HG02571 (cell line): ENCODE data around the gene DPYSL4.

Experiments used
- ATAC-seq: cut with Tn5 transposase; IDR thresholded peaks from one replicate; pipeline ENCODE4 v1.9.1; 2021; ENCODE audit warnings: mild to moderate bottlenecking, moderate library complexity; ENCODE audit not compliant: unreplicated experiment

DPYSL4 gene

GRCh38 chr10:132186488-132187429 lies at the start of gene DPYSL4:
Gene DPYSL4, plus strand, starts transcription at chr10:132186948. Its CDS starts 116 bp downstream, at chr10:132187064.
- ATAC-seq: no peak

DNA sequence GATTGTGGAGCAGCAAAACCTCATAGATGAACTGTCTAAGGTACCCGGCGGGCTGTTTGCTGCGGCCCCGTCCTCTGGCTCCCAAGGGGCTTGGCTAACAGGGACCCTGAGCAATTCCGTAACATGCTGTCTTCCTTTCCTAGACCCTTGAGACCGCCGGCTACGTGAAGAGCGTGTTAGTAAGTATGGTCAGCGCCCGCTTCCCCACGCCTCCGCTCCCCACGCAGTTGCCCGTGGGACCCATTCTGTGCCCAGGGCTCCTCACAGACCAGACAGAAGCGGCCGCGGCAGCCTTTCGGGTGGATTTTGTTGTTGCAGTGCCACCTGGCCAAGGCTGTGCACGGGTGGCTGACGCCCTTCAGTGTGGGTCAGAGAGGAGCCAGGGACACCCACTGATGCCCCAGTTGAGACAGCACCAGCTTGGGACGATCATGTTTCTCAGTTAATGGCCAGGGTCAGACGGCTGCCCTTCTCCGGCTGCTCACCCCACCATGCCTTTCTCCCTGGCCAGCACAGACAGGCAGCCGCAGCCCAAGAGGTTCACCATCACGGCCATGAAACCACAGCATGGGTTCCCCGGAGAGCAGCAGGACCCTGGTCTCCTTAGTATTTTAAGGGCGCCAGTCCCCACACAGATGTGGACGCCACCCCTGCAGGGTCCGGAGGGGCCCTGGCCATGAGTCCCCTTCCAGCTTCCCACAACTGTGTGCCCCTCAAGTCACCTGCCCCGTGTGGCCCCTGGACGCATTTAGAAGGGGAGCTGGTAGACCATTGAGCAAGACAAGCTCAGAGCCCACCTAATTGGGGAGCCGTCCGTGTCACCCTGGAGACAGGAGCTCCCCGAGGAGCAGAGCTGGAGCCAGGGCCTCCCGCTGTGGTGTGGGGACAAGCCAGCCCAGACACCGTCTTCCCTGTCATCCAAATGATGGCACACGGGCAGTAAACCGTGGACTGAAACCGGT lies 49.4 kb upstream of the DPYSL4 start:
- no peak for ATAC-seq

- ATAC-seq: no peak
Measured at GRCh38 chr10:132138133-132138532, 48.6 kb upstream of the DPYSL4 start.

- no peak for ATAC-seq
Measured at GRCh38 chr10:132138596-132138995, 48.2 kb upstream of the DPYSL4 start.

GRCh38 chr10:132139526-132139925 lies 47.2 kb upstream of the DPYSL4 start:
- no peak for ATAC-seq

GRCh38 chr10:132140167-132140925 lies 46.4 kb upstream of the DPYSL4 start:
- no peak for ATAC-seq

- ATAC-seq: no peak
Measured at GRCh38 chr10:132141076-132141475, 45.7 kb upstream of the DPYSL4 start.

- no peak for ATAC-seq
Measured at GRCh38 chr10:132141526-132142395, 45.0 kb upstream of the DPYSL4 start.

DNA sequence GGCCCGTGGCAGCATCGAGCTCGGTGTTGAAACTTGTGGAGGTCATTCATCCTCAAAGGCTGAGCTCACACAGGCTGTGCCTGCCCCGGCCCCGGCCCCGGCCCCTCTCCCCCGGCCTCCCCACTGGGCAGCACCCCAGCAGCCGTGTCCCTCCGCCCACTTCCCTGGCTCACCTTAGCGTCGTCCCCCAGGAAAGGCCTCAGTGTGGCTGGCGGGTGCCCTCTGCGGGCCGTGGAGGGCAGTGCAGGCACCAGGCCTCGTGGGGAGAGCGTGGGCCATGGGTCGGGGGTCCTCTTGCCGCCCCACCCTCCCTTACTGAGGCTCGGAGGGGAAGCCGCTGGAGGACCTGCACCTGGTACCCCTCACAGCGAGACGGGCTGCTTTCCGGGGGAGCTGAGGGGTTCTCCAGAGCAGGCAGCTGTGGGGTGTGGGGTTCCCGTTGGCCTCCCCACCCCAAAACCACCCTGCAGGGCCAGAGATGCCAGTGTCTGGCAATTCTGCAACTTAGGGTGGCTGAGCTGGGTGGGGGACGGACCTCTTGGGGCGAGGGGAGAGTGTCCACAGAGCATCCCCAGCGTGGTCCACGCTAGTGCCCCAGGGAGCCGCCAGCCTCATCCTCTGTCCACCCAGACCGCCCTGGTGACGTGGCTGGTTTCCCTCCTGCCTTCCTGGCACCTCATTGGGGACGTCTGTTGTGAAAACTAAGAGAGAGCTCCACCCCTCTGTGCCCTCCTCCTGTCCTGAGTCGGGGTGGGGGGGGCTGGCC lies 44.2 kb upstream of the DPYSL4 start:
- no peak for ATAC-seq

DNA sequence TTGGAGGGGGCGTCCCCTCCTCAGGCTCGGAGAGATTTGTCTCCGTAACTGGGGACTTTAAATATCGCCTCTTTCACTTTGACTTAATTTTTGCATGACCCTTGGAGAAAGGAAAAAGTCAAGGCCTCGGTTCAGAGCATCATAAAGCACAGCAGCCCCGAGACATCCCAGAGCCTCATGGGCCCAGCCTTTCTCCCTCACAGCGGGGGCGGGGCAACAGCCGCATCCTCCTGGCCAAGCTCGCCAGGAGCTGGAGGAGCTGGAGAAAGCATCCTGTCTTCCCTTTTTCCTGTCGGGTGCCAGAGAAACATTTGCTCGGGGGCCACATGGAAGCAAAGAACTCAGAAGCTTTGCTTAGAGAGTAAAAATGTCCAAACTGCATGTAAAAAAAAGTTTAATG lies 43.6 kb upstream of the DPYSL4 start:
- no peak for ATAC-seq

GRCh38 chr10:132144086-132144485 lies 42.7 kb upstream of the DPYSL4 start:
- ATAC-seq: no peak

DNA sequence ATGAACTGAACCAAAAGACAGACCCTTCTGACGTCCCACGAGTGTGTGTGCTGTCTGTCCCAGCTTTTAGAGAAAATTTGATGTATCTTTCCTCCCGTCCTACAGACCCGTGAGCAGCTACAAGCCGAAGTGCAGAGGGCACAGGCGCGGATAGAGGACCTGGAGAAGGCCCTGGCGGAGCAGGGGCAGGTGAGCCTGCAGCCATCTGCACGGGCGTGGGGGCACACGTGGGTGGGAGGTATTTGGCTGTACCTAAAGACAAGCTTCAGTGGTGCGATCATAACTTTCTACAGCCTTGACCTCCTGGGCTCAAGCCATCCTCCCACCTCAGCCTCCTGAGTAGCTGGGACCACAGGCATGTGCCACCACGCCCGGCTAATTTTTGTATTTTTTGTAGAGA lies 41.7 kb upstream of the DPYSL4 start:
- no peak for ATAC-seq

DNA sequence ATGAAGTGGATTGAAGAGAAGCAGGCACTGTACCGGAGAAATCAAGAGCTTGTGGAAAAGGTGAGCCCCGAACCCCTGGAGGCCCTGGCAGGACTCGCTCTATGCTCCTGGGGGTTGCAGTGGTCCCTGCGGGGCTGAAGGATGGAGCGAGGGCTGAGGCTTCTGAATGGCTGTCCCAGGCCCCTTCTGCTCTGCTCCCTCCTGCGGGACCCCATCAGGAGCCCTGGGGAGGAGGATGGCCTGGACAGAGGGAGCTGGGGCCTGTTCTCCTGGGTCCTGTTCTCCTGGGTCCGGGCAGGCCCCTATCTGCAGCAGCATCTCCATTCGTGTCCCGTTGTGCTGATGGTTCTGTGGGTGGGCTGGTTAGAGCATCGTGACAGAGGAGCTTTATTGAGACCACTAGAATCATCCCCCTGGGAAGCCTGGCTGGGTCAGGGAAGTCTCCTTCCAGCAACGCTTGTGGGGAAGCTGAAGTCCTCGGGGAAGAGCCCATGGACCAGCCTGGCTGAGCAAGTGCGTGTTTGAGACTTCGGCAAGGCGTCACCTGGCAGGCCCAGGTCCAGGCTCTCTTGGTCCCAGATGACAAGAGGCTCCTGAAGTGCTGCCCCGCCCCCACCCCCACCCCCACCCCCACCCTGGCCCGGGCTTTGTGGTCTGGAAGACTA lies 41.1 kb upstream of the DPYSL4 start:
- no peak for ATAC-seq

- ATAC-seq: no peak
Measured at GRCh38 chr10:132146271-132146671, 40.5 kb upstream of the DPYSL4 start.

DNA sequence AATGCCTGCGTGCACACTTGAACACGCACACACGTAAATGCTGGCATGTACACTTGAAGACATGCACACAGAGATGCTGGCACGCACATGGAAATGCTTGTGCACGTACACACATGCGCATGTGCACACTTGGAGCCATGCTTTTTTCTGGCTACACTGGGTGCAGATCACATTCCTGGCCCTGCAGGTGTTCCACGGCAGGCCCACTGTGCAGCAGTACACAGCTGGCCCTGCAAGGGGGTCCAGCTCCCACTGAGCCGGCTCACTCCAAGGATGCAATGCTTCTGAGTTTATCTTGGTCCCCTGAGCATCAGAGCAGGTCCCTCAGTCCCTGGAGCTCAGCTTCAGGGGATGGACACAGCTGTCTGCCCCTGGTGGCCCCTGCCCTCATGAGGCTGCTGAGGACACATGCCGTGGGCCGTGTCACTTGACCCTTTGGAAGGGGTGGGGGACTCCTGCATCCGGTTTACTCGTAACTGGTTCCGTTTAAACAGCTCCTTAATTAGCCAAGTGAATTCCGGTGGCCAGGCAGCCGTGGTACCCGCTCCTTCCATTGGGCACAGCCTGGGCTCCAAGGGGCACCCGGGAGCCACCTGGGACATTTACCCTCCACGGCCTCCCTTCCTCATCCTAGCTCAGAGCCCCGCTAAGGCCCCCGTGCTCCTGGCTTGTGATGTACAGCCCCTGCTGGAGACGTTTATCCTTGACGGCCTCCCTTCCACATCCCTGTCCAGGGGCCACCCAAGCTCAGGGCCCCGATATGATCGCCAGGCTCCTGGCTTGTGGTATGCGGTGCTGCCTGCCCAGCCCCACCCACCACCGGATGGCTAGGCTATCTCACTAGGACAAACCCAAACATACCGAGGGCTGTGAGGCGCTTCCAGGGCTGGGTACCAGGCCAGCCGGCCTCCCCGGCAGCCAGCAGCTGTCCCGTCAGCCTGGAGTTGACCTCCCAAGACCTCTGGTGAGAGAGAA lies 39.5 kb upstream of the DPYSL4 start:
- ATAC-seq: no peak

DNA sequence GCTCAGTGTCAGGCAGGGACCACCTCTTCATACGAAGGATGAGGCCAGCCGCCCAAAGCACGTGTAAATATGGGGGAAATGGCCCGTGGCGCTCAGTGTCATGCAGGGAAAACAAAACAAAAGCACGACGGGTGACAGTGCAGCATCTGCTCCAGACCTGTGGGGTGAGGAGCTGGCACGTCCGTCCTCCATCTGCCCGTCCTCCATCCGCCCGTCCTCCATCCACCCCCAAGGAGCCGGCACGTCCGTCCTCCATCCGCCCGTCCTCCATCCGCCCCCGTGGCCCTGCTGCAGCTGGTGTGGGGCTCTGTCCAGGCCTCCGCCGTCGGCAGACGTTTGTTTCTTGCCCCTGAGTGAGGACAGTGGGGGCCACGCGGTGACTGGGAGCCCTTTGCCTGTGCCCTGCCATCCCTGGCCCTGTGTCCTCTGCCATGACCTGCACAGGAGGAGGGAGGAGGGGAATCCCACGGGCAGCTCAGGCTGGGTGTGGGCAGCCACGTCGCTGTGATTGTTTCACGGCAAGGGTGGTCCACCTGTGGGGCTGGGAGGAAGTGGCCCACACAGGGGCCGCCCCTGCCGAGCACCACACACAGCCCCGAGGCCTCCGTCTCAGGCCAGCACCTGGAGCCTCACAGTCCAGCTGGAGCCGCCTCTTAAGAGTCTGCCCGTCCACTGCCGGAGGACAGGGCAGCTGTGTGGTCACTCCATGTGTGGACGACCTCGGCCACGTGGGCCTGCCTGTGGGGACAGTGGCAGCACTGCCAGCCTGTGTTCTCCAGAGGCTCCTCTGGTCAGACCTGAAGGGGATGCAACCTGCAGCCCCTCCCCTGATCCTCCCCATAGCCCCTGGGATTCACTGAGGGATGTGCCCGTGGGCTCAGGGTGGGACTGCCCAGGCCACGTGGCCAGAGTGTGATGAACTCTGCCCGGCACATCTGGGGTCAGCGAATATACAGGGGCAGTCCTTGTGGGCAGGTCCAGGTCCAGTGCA lies 38.2 kb upstream of the DPYSL4 start:
- no peak for ATAC-seq
